OCI-LY7 (cell line): ENCODE measurements around the gene DMKN. TPM values are rescaled to one million over a fixed set of nuclear protein-coding genes. Genes with fewer than 3 reads are reported as not detected.

Experiments
- BruUV-seq: library from RNA; stranded (reverse); fragments of 400-500 nt; replicated peaks from 2 replicates; lab custom pipeline; 2021; lab: Mats Ljungman, UMichigan
- CTCF ChIA-PET: fragments of 300-600 bp; sonication (Branson Sonifier 250); formaldehyde crosslinking; loops from one replicate; lab custom pipeline; 2022; ENCODE audit warnings: antibody characterized with exemption; ENCODE audit not compliant: unreplicated experiment; lab: Charles Lee
- POLR2A ChIA-PET: fragments of 300-600 bp; sonication (Branson Sonifier 250); formaldehyde crosslinking; loops from one replicate; lab custom pipeline; 2022; ENCODE audit warnings: antibody characterized with exemption; lab: Charles Lee
- DNase-seq: peaks from one replicate; pipeline ENCODE4 v3.0.0-alpha.2; 2015; ENCODE audit warnings: low spot score
- H2AFZ ChIP-seq: fragments of 200-600 bp; sonication (generic), shearing (Covaris generic); 2 replicates; pipeline ENCODE4 v1.6.1; 2014; ENCODE audit warnings: mild to moderate bottlenecking, antibody characterized with exemption, low read length, moderate library complexity
- H3K27ac ChIP-seq: fragments of 200-600 bp; sonication (generic); 2 replicates; pipeline ENCODE4 v1.5.1; 2014; ENCODE audit warnings: mixed run types, low read depth, mild to moderate bottlenecking, moderate library complexity, low read length, inconsistent platforms; ENCODE audit not compliant: poor library complexity, severe bottlenecking
- H3K36me3 ChIP-seq: fragments of 200-600 bp; sonication (generic); 2 replicates; pipeline ENCODE4 v1.6.1; 2014; ENCODE audit warnings: mild to moderate bottlenecking, antibody characterized with exemption, low read length, moderate library complexity, mixed read lengths; ENCODE audit not compliant: insufficient read depth
- H3K4me1 ChIP-seq: fragments of 200-600 bp; sonication (generic); 2 replicates; pipeline ENCODE4 v1.5.1; 2014; ENCODE audit warnings: mild to moderate bottlenecking, low read length; ENCODE audit not compliant: insufficient read depth, poor library complexity, severe bottlenecking
- H3K4me2 ChIP-seq: fragments of 200-600 bp; sonication (generic); 2 replicates; pipeline ENCODE4 v1.6.1; 2014; ENCODE audit warnings: mild to moderate bottlenecking, low read length
- H3K4me3 ChIP-seq: fragments of 200-600 bp; sonication (generic); 2 replicates; pipeline ENCODE4 v1.5.1; 2014; ENCODE audit warnings: mild to moderate bottlenecking, low read depth, low read length; ENCODE audit not compliant: poor library complexity, severe bottlenecking
- H3K79me2 ChIP-seq: fragments of 200-600 bp; sonication (generic); 2 replicates; pipeline ENCODE4 v1.6.1; 2016; ENCODE audit warnings: low read depth, mild to moderate bottlenecking, low read length, moderate library complexity, mixed read lengths; ENCODE audit not compliant: insufficient read depth
- H3K9me2 ChIP-seq: fragments of 200-600 bp; sonication (generic); 2 replicates; pipeline ENCODE4 v1.6.1; 2016; ENCODE audit warnings: mild to moderate bottlenecking, low read length, mixed read lengths; ENCODE audit not compliant: insufficient read depth
- H3K9me3 ChIP-seq: fragments of 200-600 bp; sonication (generic); 2 replicates; pipeline ENCODE4 v1.6.1; 2014; ENCODE audit warnings: mild to moderate bottlenecking, mixed run types, low read length, mixed read lengths
- H4K20me1 ChIP-seq: fragments of 200-600 bp; sonication (generic); 2 replicates; pipeline ENCODE4 v1.6.1; 2014; ENCODE audit warnings: mild to moderate bottlenecking, antibody characterized with exemption, low read length, moderate library complexity, mixed read lengths; ENCODE audit not compliant: insufficient read depth
- CTCF ChIP-seq: fragments of 200-600 bp; sonication (generic); conservative IDR thresholded peaks from 2 replicates; pipeline ENCODE4 v1.5.1; 2014; ENCODE audit warnings: mild to moderate bottlenecking, antibody characterized with exemption, low read length, moderate library complexity, mixed read lengths
- EZH2phosphoT487 ChIP-seq: fragments of 200-600 bp; sonication (generic); IDR thresholded peaks from 2 replicates; pipeline ENCODE4 v1.6.1; 2018; ENCODE audit warnings: low read depth, borderline replicate concordance, mild to moderate bottlenecking, mixed run types, antibody characterized with exemption, low read length, moderate library complexity, mixed read lengths
- intact Hi-C: fragments of 100-400 bp; cut with micrococcal nuclease; formaldehyde crosslinking; loops from one replicate; pipeline ENCODE4 v1.10.0; 2022; ENCODE audit not compliant: unreplicated experiment
- total RNA-seq, 2 experiments: library from RNA; depleted of rRNA in 1 of 2; stranded (reverse); fragments of >200 nt in 1 of 2; shearing (Covaris generic) in 1 of 2; gene quantifications; 2 replicates each; pipeline ENCODE4 v1.2.3, GENCODE V29; 2014 to 2022

Gene DMKN
- total RNA-seq, 2 experiments from 2014 or later, result not detected

DNA sequence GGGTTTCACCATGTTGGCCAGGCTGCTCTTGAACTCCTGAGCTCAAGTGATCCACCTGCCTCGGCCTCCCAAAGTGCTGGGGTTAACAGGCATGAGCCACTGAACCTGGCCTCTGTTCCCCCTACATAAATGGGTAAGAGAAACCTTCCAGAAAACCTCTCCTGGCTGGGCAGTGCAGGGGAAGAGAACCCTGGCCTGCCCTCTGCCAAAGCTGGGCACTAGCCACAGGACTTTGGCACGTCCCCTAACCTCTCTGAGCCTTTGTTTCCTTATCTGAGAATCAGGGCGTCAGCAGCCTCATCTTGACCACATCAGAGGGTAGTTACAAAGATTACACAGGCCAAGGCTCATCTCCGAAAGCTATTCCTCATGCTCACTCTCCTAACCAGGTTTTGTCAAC lies 12.4 kb upstream of the DMKN start:
- CTCF ChIA-PET, result no interaction called here
- H3K4me1 ChIP-seq, result no peaks in the 10 kb centered on the region
- no peak for TF ChIP-seq CTCF
- TF ChIP-seq EZH2phosphoT487, result no peak
- no peaks in the 10 kb centered on the region for H4K20me1 ChIP-seq
- no peak for DNase-seq
- H3K9me3 ChIP-seq, result no peaks in the 10 kb centered on the region
- intact Hi-C loops, result no loop called here
- no peak overlapping the region for H2AFZ ChIP-seq
- no peaks in the 10 kb centered on the region for H3K9me2 ChIP-seq
- BruUV-seq, result no TSS peak
- no peak overlapping the region for H3K4me3 ChIP-seq
- H3K27ac ChIP-seq, result no peak overlapping the region
- H3K36me3 ChIP-seq, result no peaks in the 10 kb centered on the region
- no peak overlapping the region for H3K4me2 ChIP-seq
- H3K79me2 ChIP-seq, result no peaks in the 10 kb centered on the region
- POLR2A ChIA-PET, result no interaction called here

GRCh38 chr19:35524181-35524837 lies 10.9 kb upstream of the DMKN start:
- Histone ChIP-seq H3K9me2 (no peaks in the 10 kb centered on the region), H4K20me1 (no peaks in the 10 kb centered on the region), H3K36me3 (no peaks in the 10 kb centered on the region), H3K9me3 (no peaks in the 10 kb centered on the region), H3K4me1 (no peaks in the 10 kb centered on the region), H3K27ac (no peak overlapping the region), H3K4me2 (no peak overlapping the region), H3K4me3 (no peak overlapping the region), H2AFZ (no peak overlapping the region), H3K79me2 (no peaks in the 10 kb centered on the region)
- DNase-seq, result no peak
- intact Hi-C loops, result no loop called here
- POLR2A ChIA-PET, result no interaction called here
- BruUV-seq, result no TSS peak
- CTCF ChIA-PET, result no interaction called here
- TF ChIP-seq EZH2phosphoT487 (no peak), CTCF (no peak)

- Histone ChIP-seq H3K27ac (no peak overlapping the region), H4K20me1 (no peaks in the 10 kb centered on the region), H3K79me2 (no peaks in the 10 kb centered on the region), H3K4me3 (no peak overlapping the region), H3K9me2 (no peaks in the 10 kb centered on the region), H2AFZ (no peak overlapping the region), H3K4me1 (no peaks in the 10 kb centered on the region), H3K36me3 (no peaks in the 10 kb centered on the region), H3K4me2 (no peak overlapping the region), H3K9me3 (no peaks in the 10 kb centered on the region)
- no peak for DNase-seq
- BruUV-seq, result no TSS peak
- POLR2A ChIA-PET, result no interaction called here
- intact Hi-C loops, result no loop called here
- CTCF ChIA-PET, result no interaction called here
- TF ChIP-seq CTCF (no peak), EZH2phosphoT487 (no peak)
These were observed 9.4 kb upstream of the DMKN start for GRCh38 chr19:35522745-35523327.
